ENCODE measurements around the gene SCN1B.

SCN1B gene

DNA sequence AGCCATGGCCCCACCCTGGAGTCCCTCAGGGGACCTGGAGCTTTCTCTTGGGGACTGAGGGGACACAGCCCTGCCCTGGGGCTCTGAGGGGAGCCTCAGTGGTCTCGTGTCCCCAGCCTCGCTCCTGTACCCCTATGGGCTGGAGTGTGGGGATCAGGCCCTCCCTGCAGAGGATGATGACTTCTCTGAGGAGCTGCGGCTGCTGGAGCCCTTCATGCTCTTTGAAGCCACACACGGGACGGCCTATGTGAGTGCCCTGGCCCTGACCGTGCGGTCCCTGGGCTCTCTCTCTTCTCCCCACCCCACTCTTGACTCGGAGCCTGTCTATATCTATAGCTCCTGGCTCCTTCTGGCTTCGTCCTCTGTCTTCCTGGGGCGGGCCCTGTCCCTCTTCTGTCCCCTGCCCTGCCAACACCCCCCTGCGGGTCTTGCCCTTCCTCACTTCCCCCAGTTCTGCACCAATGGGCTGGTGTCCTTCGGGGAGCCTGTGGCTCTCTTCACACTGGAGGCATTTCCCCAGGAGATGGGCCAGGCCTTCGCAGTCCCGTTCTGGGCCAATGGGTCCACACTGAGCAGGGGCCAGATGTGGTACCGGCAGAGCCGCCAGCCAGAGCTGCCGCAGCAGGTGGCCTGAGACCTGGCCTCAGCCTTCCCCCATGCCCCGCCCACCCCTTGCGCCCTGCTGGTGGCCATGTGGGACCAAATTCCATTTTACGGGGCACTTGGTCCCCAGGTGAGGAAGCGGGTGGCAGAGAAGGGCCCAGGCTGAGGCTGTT, 44.3 kb downstream of the SCN1B start:
- DNase-seq (ENCODE audit: low read depth) = no peak

DNA sequence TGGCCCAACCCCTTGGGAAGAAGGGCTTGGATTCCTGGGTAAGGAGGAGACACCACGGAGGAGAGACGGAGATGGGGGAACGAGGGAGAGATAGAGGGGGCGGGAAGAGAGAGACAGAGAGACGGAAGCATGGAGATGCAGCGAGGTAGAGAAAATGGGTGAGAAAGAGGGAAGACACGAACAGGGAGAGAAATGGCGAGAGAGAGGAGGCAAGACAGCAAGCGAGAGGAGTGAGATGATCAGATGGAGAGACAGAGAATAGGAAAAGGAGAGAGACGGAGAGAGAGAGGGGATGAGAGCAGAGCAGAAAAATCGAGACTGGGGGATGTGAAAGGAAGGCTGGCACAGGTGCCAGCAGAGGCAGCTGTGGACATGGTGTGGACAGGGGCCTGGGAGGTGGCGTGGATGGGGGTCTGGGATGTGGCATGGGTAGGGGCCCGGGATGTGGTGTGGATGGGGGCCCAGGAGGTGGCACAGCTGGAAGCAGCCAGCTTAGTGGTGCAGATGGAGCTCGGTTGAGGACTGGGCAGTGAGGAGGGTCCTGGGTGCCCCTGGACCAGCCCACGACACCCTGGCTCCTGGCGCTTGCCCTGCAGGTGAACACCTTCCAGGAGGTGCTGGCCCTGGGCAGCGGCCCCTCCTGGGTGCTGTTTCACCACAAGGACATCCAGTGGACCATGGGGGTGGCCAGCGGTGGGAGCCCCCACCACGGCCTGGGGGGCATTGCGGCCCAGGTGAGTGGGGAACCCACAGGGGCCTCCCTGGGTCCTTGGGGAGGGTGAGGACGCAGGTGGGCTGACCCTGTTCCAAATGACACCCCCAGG, 45.1 kb downstream of the SCN1B start:
- DNase-seq (ENCODE audit: low read depth) = no peak

DNA sequence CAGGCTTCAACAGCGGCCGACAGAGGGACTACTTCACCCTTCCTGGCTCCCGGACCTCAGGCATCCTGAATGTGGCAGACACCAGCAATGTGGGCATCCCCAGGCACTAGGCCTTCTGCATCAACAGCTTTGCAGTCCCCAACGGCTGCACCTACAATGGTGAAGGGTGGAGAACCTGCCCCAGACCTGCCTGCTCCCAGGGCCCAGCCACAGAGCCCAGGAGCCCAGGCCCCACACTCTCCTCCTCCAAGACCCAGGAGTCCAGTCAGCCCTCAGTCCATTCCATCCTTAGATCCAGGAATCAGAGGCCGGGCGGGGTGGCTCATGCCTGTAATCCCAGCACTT, 45.7 kb downstream of the SCN1B start:
- no peak for DNase-seq (ENCODE audit: low read depth)

DNA sequence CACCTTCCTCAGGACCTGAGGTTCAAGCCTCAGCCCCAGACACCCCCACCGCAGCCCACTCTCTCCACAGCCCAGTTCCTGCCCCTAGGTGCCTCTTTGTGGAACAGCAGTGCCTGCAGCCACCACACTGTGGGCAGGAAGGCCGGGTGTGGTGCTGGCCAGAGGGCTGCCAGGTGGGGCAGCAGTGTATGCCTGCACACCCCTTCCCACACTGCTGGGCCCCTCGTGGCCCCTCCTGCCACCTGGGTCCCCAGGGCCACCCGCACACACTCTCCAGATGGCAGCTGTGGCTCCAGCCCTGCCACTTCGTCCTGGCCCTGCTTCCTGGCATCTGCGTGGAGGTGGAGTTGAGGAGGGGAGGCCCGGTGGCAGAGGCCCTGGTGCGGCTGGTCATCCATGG, 46.4 kb downstream of the SCN1B start:
- no peak for DNase-seq (ENCODE audit: low read depth)

DNA sequence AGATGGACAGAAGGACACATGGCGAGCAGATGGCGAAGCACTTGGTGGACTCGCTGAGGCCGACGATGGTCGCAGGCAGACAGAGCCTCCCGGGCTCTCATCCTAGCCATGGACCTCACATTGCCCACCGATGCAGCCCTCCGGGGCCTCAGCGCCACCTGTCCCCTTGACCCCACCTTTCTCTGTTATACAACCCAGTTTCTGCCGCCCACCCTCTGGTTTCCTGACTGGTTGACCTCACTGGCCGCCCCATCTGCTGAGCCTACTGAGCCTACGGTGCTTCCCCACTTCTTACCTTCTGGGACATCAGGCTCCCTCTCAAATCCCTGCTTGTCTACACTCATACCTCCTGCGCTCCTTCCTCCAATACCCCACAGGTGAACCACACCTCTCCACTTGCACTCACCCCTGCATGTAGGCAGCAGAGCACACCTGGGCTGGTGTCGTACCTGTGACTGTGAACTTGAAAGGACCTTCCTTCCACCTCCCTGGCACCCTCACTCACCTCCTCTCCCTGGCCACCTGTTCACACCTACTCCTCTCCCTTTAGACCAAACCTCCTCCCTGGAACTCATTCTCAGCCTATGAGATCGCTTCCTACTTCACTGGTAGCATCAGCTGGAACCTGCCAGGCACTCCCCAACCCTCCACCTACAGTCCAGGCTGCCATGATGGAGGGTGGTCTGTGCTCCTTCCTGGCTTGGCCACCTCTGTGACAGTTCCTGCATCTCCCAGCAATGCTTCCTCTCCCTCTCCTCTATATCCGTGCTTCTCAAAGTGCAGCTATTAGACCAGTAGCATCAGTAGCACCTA, 47.3 kb downstream of the SCN1B start:
- no peak for DNase-seq (ENCODE audit: low read depth)

DNA sequence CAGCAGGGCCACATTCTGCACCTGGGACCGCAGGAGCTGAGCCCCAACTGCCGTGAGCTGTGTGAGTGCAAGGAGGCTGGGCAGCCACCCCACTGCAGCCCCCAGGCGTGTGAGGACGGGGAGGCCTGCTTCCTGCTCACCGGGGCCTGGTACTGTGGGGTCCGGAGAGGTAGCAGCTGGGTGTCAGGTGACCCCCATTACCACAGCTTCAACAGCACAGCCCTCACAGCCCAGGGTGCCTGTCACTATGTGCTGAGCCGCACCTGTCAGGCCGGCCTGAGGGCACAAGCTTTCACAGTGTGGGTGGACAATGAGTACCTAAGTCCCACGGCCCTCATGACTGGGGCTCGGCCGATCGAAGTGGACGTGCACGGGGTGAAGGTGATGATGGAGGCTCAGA, 49.6 kb downstream of the SCN1B start:
- DNase-seq (ENCODE audit: low read depth) = no peak

DNA sequence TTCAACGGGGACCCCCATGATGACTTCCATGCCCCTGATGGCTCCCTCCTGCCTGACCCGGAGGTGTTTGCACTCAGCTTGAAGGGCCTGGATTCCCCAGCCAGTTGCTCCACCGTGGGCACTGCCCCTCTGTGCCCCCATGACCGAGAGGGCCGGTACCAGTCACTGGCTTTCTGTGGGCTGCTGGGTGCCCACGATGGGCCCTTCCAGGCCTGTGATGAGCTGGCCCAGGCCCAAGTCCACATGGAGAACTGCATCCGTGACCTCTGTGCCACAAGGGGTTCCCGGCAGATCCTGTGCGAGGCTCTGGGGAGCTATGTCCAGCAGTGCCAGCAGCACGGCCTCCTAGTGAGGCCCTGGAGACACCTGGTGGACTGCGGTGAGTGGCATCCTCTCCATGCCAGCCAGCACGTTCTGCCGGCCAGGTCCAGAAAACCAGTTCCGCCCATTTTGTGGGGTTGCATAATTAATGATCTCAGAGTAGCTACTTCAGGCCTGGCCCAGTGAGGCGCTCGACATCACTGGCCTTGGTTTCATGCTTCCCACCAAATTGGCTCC, 50.4 kb downstream of the SCN1B start:
- no peak for DNase-seq (ENCODE audit: low read depth)

DNA sequence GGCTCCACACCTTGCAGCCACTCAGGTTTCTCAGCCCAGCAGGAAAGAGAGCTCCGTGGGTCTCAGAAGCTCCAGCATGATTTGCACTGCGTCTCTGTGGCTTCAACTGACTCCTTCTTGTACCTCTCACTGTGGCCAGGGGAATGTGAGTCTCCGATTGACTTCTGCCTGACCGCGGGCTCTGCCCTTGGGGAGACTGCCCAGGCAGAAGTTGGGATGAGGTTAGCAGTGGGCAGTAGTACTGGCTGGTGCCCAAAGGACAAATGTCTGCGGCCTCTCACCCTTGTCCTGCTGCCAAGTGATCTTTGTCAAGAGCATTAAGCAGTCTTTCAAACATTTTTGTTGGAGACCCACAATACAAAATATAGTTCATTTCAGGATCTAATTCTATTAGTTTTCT, 50.9 kb downstream of the SCN1B start:
- DNase-seq (ENCODE audit: low read depth) = no peak

DNA sequence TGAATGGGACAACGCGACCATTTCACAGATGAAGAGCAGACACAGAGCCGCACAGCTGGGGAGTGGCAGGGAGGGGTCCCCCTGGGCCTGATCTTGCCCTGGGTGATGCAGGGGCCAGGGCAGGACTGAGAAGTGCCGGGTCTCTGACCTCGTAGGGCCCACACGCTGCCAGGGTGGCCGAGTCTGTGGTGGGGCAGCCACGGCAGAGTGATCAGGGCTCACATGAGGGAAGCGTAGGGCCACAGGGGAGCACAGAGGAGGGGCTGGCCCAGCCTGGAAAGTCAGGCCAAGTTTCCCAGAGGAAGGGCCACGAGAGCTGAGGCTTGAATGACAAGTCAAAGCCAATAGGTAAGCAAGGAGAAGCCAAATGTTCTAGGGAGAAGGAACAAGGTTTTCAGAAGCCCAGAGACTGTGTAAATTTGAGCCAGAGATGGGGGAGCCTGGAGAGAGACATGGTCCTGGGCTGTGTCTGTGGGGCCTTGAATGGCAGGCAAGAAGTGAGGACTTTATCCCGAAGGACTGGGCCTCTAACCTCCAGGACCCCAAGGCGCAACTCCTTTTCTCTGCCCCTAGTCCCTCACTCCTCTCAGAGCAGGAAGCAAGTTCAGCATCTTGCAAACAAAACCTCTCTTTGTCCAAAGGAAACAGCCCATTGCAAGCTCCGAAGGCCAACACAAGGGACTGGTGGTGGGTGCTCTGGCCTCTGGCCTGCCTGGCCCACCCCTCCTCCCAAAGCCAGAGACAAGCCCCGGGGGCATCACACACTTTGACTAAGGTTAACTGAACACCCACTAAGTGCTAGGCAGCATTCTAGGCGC, 53.6 kb downstream of the SCN1B start:
- no peak for DNase-seq (ENCODE audit: low read depth)

DNA sequence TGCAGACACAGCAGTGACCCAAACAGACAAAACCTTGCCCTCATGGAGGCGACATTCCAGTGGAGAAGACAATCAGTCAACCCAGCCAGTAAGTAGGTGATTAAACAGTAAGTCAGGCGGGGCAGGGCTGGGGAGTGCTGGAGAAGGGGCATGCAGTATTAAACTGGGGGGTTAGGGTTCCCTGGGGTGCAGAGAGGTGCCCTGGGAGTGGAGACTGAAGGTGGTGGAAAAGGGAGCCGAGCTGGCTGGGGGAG, 54.2 kb downstream of the SCN1B start:
- no peak for DNase-seq (ENCODE audit: low read depth)

DNA sequence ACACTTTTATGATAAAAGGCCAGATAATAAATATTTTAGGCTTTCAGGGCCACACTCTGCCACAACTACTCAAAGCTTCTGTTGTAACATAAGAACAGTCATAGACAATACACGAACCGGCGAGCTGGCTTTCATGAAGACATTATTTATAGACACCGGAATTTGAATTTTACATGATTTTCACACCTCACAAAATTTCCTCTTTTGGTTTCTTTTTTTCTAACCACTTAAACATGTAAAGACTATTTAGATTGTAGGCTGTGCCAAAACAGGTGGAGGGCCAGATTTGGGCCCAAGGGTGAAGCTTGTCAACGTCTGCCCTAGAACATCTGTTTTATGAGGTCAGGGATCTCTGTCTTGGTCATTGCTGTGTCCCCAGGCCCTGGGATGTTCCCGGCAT, 55.7 kb downstream of the SCN1B start:
- DNase-seq (ENCODE audit: low read depth) = no peak

DNA sequence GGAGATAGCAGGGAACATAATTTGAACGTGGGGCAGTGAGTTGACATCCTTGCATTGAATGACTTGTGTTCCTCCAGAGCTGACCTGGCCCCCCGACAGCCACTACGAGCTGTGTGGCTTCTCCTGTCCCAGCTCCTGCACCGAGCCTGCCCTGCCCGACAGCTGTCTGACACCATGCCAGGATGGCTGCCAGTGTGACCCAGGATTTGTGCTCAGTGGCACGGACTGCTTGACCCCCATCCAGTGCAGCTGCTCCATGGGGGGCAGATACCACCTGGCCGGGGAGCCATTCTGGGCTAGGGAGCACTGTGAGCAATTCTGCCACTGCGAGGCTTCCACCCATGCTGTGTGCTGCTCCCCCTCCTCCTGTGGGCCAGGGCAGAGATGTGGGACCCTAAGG, 56.2 kb downstream of the SCN1B start:
- DNase-seq (ENCODE audit: low read depth) = no peak

DNA sequence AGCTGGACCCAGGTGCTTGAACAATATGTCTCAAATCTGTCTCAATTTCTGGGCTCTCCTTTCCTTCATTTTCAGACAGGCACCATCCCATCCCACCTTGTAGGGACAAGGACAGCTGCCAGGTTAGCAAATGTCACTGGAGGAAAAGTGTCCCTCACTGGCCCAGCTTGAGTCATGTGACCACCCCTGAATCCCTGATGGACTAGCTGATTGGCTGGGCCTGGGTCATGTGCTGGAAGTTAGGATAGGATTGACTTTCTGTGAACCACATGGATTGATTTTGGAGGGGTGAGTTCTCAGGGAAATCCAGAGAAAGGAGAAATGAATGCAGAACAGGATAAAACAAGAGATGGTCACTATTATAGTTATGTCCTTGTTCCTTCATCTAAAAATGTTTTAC, 57.1 kb downstream of the SCN1B start:
- no peak for DNase-seq (ENCODE audit: low read depth)

DNA sequence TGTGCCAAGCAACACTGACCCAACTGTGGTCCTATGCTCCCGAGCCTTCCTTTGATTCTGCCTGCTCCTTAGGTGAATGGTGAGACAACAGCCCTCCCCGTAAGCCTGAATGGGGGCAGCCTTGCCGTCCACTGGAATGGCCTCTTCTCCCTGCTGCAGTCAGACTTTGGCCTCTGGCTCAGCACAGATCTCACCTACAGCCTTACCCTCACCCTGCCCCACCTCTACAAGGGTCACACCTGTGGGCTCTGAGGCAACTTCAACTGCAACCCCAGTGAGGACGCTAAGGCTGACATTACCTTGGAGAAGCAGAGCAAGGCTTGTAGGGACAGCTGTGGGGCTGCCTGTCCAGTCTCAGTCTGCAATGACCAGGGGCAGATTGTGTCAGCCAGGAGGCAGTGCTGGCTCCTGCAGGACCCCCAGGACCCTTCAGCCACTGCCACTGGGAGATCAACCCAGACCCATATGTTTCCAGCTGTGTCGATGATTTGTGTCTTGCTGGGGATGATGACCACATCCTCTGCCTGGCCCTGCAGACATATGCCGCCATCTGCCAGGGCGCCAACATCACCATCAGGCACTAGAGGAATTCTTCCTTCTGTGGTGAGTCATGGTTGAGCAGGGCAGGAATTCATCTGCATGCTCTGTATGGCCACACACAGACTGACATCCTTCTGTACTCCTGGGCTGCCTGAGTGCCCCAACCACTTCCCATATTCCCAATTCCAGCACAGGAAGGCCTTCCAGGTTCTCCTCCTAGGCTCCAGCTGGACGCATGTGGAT, 58.1 kb downstream of the SCN1B start:
- DNase-seq (ENCODE audit: low read depth) = peak; percentile 27

DNA sequence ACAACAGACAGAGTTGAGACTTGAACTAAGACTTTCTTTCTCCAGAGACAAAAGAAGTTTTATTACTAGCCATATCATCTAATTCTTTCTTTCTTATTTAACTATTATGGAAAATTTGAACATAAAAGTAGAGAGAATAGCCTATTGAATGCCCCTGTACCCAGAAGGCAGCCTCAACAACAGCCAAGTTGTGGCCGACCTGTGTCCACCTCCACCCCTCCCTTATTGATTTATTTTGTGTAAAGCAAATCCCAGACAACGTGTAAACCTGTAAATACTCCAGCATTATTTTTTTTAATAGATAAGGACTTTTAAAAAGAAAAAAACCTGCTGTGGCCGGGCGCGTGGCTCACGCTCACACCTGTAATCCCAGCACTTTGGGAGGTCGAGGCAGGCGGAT, 59.3 kb downstream of the SCN1B start:
- DNase-seq (ENCODE audit: low read depth) = no peak

Data from stromal cell of bone marrow (primary cell).